Liver (tissue), 3 donors: ENCODE measurements around the gene JMJD1C.

Source experiments
- CTCF ChIP-seq: fragments of 150-350 bp; IDR thresholded peaks from 2 replicates; pipeline ENCODE4 v1.5.1; 2017; ENCODE audit warnings: improper control_type of control experiment, low read depth, low read length; ENCODE audit not compliant: missing input control
- MAX ChIP-seq: IDR thresholded peaks from 2 replicates; pipeline ENCODE4 v1.6.1; 2016; ENCODE audit warnings: antibody characterized with exemption
- NR2F2 ChIP-seq: IDR thresholded peaks from 2 replicates; pipeline ENCODE4 v1.6.1; 2016; ENCODE audit warnings: antibody characterized with exemption
- RXRA ChIP-seq, 2 donors: IDR thresholded peaks; 2 replicates each; pipeline ENCODE4 v1.6.1; 2017 to 2018; ENCODE audit warnings: antibody characterized with exemption in 2 of 2, mild to moderate bottlenecking in 1 of 2
- TAF1 ChIP-seq: conservative IDR thresholded peaks from 2 replicates; pipeline ENCODE4 v1.6.1; 2016; ENCODE audit warnings: antibody characterized with exemption, mild to moderate bottlenecking
- YY1 ChIP-seq: IDR thresholded peaks from 2 replicates; pipeline ENCODE4 v1.6.1; 2016; ENCODE audit warnings: antibody characterized with exemption, mild to moderate bottlenecking
- ZBTB33 ChIP-seq: IDR thresholded peaks from 2 replicates; pipeline ENCODE4 v1.6.1; 2016; ENCODE audit warnings: antibody characterized with exemption
- donor health status: healthy.
- donor health status: healthy.

DNA sequence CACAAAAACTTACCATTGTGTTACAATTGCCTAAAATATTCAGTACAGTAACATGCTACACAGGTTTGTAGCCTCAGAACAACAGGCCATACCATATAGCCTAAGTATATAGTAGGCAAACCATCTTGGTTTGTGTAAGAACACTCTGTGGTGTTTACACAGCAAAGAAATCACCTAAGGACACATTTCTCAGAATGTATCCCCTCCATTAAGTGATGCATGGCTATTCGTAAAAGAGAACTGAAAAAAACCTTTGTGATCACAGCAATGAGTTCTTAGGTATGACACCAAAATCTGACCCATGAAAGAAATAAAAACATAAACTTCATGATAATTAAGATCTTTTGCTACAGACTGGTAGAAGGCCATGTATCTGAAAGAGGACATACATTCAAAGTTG is 121.5 kb downstream of the JMJD1C start:
- TF ChIP-seq CTCF (no peak), YY1 (no peak), NR2F2 (no peak), ZBTB33 (no peak), TAF1 (no peak), RXRA (IDR thresholded peaks at IDR 0.05) (no peak), MAX (no peak)
